SH-SY5Y (cell line): Measurements from ENCODE around the gene CXCR5.

Source experiments
- GATA2 ChIP-seq: IDR thresholded peaks from 2 replicates; pipeline ENCODE4 v1.6.1; 2011; ENCODE audit warnings: mild to moderate bottlenecking, low read depth, low read length
- GATA3 ChIP-seq: IDR thresholded peaks from 2 replicates; pipeline ENCODE4 v1.6.1; 2011; ENCODE audit warnings: low read depth, mild to moderate bottlenecking, low read length, moderate library complexity

Gene CXCR5

GRCh38 chr11:118918686-118919280 is 35.1 kb downstream of the CXCR5 start:
- TF ChIP-seq GATA3 (no peak), GATA2 (no peak)

GRCh38 chr11:118921121-118921928 is 37.6 kb downstream of the CXCR5 start:
- TF ChIP-seq GATA3, result no peak
- no peak for TF ChIP-seq GATA2

DNA sequence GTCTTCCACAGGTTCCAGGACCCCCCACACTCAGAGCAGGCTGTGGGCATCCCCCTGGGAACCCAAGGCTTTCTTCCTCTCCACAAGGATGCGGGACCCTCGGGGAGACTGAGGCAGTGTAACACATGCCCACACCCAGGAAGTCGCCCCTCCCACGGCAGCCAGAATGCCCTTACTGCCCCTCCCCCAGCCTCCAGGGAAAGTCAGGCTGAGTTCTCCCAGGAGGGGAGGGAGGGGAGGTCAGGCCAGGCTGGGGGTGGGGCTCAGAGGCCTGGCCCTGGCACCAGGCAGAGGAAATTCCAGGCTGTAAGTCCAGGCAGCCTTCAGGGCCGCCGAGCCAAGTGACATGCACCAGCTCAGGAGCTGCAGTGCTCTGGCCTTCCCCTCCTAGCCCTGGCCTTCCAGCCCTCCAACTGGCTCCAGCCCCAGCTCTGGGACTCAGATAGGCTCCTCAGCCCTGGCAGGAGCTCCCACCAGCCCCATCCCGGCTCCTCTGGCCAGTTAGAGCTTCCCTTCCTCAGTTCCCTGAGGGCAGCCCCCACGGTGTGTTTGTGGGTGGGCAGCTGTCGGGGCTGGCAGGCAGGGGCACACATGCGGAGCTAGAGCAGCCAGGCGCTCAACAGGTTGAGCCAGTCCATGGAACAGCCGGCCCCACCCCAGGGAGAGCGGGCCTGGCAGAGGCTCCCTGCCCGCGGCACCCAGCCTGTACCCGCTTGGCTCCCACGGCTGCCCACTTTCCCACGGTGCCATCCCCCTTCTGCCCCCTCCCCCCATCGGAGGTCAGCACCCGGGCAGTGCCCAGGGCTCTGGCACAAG is 38.4 kb downstream of the CXCR5 start:
- TF ChIP-seq GATA3 (no peak), GATA2 (no peak)

- no peak for TF ChIP-seq GATA2
- TF ChIP-seq GATA3, result no peak
Measured at GRCh38 chr11:118922745-118923627, 39.3 kb downstream of the CXCR5 start.

GRCh38 chr11:118923721-118924587 is 40.3 kb downstream of the CXCR5 start:
- TF ChIP-seq GATA3, result no peak
- no peak for TF ChIP-seq GATA2

DNA sequence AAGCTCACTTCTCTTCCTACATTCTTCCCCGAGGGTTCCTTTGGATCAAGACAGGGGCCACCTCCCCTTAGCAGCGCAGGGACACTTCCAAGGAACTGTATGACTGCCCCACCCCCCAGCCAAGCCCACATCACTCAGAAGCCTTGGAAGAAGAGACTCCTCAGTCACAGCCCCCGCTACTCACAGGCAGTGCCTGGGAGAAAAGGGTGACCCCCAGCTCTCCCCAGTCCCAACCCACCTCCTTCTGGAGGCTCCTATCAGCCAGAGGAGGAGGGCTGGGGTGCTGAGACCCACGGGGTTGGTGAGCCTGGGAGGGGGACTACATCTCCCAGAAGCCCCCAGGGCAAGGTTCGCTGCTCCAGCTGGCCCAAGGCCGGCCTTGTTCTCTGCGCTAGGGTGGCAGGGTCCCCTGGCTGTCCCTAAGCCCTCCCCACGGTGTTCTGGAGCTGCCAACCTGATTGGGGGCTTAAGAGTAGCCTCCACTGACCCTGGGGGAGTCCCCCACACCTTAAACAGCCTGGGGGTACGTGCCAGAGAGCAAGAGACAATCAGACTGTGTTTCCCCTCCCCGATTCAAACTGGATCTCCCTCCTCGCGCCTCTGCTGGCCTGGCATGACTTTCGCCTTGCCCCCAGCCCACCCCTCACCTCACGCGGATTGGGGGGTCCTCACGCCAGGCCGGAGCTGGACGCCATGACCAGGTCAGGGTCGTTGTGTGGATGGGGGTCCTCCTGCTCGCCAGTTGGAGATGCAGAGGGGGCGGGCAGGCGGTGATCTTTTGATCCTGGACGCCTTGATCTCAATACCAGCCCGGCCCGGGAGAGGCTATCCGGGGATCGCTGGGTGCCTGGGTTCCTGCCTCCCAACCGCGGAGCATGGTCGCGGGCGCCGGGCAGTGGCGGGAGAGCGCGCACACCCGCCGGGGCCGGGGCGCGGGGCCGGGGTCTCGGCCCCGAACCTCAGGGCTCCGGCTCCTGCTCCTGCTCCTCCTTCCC is 41.2 kb downstream of the CXCR5 start:
- TF ChIP-seq GATA3 (no peak), GATA2 (no peak)

DNA sequence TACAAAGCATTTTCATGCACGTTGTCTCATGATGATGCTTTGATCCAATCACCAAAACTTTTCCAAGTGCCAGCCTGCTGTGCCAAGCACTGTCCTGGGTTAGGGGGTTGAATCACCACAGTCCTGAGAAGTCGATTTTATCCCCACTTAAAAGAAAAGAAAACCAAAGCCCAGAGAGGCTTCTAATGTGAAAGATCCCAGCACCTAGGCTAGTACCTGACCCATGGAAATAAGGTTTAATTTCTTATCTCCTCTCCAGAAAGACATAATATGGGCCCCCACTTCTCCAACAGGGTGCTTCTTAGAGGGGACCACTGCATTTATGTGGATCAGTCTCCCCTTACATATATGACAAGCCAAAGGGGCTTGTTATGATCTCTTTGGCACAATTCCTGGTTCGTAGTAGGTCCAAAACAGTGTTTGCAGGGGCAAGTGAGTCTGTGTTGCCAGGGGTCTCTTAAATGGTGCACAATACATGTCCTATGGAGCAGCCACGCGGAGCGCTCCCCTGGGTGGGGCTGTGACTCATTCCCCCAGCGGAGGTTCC is 43.9 kb downstream of the CXCR5 start:
- TF ChIP-seq GATA3, result no peak
- TF ChIP-seq GATA2, result no peak

- no peak for TF ChIP-seq GATA2
- TF ChIP-seq GATA3, result no peak
Measured at GRCh38 chr11:118928101-118928869, 44.6 kb downstream of the CXCR5 start.

- TF ChIP-seq GATA3 (no peak), GATA2 (no peak)
Measured at GRCh38 chr11:118928870-118929500, 45.3 kb downstream of the CXCR5 start.

DNA sequence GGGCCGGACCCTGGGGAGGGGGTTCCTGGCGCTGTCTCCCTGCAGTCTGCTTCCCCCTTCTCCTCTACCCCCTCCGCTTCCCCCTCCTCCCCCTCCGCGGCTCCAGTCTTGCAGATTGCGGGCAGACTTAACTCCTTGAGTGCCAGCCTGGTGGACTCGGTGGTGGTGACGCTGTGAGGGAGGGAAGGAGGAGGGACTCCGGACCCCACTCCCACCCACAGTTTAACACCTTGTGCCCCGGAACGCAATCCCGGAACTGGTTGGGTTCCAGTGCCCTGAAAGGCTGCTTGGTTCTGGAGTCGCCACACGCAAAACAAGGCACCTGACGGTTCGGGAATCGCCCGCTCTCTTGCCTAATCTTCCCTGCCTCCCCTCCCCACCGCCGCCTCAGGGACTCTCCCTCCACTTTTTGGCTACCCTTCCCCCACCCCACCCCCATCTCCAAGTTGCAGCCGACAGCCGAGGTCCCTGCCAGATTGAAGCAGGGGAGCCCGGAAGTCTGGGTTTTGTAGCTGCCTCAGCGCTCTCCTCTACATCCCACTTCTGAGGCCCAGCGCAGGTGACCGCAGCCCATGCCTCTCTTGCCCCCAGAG is 45.9 kb downstream of the CXCR5 start:
- TF ChIP-seq GATA3, result no peak
- TF ChIP-seq GATA2, result no peak
